Hepatocyte (in vitro differentiated cells): ENCODE measurements around the gene MRPL50. TPM values are rescaled to one million over a fixed set of nuclear protein-coding genes. Genes with fewer than 3 reads are reported as not detected.

ENCODE experiments used
- DNase-seq: peaks from one replicate; pipeline ENCODE4 v3.0.0-alpha.2; 2016; ENCODE audit warnings: low spot score
- H2AFZ ChIP-seq: fragments of 200-600 bp; sonication (generic); 2 replicates; pipeline ENCODE4 v1.6.0; 2016; ENCODE audit warnings: antibody characterized with exemption, mild to moderate bottlenecking
- H3K27ac ChIP-seq: fragments of 200-600 bp; sonication (generic); 2 replicates; pipeline ENCODE4 v1.5.1; 2016; ENCODE audit warnings: mild to moderate bottlenecking
- H3K27me3 ChIP-seq: fragments of 200-600 bp; sonication (generic); 2 replicates; pipeline ENCODE4 v1.6.1; 2016
- H3K36me3 ChIP-seq: fragments of 200-600 bp; sonication (generic); replicated peaks from 2 replicates; pipeline ENCODE4 v1.5.1; 2016; ENCODE audit warnings: low read depth; ENCODE audit not compliant: insufficient read depth
- H3K4me1 ChIP-seq: fragments of 200-600 bp; sonication (generic); 2 replicates; pipeline ENCODE4 v1.5.1; 2016; ENCODE audit warnings: mild to moderate bottlenecking, moderate library complexity; ENCODE audit not compliant: insufficient read depth
- H3K4me2 ChIP-seq: fragments of 200-600 bp; sonication (generic); 2 replicates; pipeline ENCODE4 v1.6.0; 2016
- H3K4me3 ChIP-seq: fragments of 200-600 bp; sonication (generic); 2 replicates; pipeline ENCODE4 v1.5.1; 2016; ENCODE audit warnings: mild to moderate bottlenecking
- H3K79me2 ChIP-seq: fragments of 200-600 bp; sonication (generic); 2 replicates; pipeline ENCODE4 v1.6.0; 2017; ENCODE audit warnings: mild to moderate bottlenecking
- H3K9me2 ChIP-seq: fragments of 200-600 bp; sonication (generic); replicated peaks from 2 replicates; pipeline ENCODE4 v1.6.0; 2017; ENCODE audit warnings: mild to moderate bottlenecking; ENCODE audit not compliant: insufficient read depth
- H3K9me3 ChIP-seq: fragments of 200-600 bp; sonication (generic); 2 replicates; pipeline ENCODE4 v1.5.1; 2016; ENCODE audit warnings: low read depth, mild to moderate bottlenecking
- H4K20me1 ChIP-seq: fragments of 200-600 bp; sonication (generic); 2 replicates; pipeline ENCODE4 v1.6.0; 2016; ENCODE audit warnings: mild to moderate bottlenecking; ENCODE audit not compliant: insufficient read depth, poor library complexity, severe bottlenecking
- EZH2 ChIP-seq: fragments of 200-600 bp; sonication (generic); IDR thresholded peaks from 2 replicates; pipeline ENCODE4 v1.6.1; 2016; ENCODE audit warnings: antibody characterized with exemption, mild to moderate bottlenecking, borderline replicate concordance
- EZH2phosphoT487 ChIP-seq: fragments of 200-600 bp; sonication (generic); IDR thresholded peaks from one replicate; pipeline ENCODE4 v1.6.1; 2018; ENCODE audit warnings: antibody characterized with exemption, mild to moderate bottlenecking, low read depth, moderate library complexity; ENCODE audit not compliant: unreplicated experiment, severe bottlenecking
- WGBS: methylation state at CpG from one replicate; pipeline ENCODE4 v1.1.6; 2016; ENCODE audit warnings: low lambda C conversion rate; ENCODE audit errors: missing lambda C conversion rate; 5-methylcytosine and 5-hydroxymethylcytosine counted together
- polyA plus RNA-seq: library from polyadenylated mRNA; unstranded; fragments of >200 nt; fragmentation: Nextera tagmentation; extraction: Ambion mirVana; gene quantifications from 2 replicates; pipeline ENCODE4 v1.2.1, GENCODE V29; 2016
- total RNA-seq: library from RNA; depleted of rRNA; stranded (reverse); fragments of >200 nt; gene quantifications from 2 replicates; pipeline ENCODE4 v1.2.3, GENCODE V29; 2014
- TF ChIP-seq, protein P1 (sequence below): fragments of 200-600 bp; sonication (generic); IDR thresholded peaks from 2 replicates; pipeline ENCODE4 v1.5.1; 2016; ENCODE audit warnings: antibody characterized with exemption, mild to moderate bottlenecking; ENCODE audit not compliant: poor library complexity

MRPL50 gene
- total and polyA plus RNA-seq, 2 experiments from 2014 or later = 22.8 to 23.7 TPM

DNA sequence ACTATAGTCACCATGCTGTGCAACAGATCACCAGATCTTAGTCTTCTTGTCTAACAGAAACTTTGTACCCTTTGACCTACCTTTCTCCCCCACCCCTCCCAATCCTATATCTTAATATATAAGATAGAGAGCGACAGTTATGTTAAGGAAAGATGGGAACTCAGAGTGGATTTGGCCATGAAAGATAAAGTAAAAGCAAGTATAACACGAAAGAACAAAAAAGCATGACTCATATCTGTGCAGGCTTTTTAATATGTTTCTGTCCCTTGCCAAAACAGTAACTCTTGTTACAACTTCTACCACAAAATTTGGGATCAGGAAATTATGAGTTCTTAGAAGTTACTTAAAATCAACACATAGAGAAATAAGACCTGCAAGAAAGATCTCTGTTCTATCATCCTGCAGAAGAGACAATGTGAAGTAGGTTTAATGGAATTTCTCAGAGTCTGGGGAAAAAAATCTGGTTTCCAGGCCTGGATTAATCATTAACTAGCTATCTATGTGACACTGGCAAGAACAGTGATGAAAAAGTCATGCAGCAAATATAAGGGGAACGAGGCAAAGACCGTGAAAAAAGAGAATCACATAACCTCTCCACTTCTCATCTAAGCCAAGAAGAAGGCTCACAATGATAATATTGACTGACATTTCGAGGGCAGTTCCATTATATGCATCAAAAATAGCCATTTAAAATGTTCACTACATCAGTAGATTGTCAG, 32.2 kb downstream of the MRPL50 start:
- peak overlapping the region; percentile 63 for H3K27ac ChIP-seq
- peak; percentile 24 for DNase-seq
- no peaks in the 10 kb centered on the region for H3K9me3 ChIP-seq
- no peaks in the 10 kb centered on the region for H4K20me1 ChIP-seq
- no peak overlapping the region for H3K4me3 ChIP-seq
- peaks cover 9% of the 10 kb centered on the region for H3K4me1 ChIP-seq
- no peak for TF ChIP-seq EZH2phosphoT487
- no peak for TF ChIP-seq EZH2
- TF ChIP-seq, protein P1, sequence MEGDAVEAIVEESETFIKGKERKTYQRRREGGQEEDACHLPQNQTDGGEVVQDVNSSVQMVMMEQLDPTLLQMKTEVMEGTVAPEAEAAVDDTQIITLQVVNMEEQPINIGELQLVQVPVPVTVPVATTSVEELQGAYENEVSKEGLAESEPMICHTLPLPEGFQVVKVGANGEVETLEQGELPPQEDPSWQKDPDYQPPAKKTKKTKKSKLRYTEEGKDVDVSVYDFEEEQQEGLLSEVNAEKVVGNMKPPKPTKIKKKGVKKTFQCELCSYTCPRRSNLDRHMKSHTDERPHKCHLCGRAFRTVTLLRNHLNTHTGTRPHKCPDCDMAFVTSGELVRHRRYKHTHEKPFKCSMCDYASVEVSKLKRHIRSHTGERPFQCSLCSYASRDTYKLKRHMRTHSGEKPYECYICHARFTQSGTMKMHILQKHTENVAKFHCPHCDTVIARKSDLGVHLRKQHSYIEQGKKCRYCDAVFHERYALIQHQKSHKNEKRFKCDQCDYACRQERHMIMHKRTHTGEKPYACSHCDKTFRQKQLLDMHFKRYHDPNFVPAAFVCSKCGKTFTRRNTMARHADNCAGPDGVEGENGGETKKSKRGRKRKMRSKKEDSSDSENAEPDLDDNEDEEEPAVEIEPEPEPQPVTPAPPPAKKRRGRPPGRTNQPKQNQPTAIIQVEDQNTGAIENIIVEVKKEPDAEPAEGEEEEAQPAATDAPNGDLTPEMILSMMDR = no peak
- H2AFZ ChIP-seq = no peak overlapping the region
- H3K4me2 ChIP-seq = peak overlapping the region; percentile 61
- no peaks in the 10 kb centered on the region for H3K79me2 ChIP-seq
- no peaks in the 10 kb centered on the region for H3K9me2 ChIP-seq
- H3K36me3 ChIP-seq = no peaks in the 10 kb centered on the region
- WGBS = 47% methylated on average over 5 of the region's 5 CpGs
- H3K27me3 ChIP-seq = no peaks in the 10 kb centered on the region

DNA sequence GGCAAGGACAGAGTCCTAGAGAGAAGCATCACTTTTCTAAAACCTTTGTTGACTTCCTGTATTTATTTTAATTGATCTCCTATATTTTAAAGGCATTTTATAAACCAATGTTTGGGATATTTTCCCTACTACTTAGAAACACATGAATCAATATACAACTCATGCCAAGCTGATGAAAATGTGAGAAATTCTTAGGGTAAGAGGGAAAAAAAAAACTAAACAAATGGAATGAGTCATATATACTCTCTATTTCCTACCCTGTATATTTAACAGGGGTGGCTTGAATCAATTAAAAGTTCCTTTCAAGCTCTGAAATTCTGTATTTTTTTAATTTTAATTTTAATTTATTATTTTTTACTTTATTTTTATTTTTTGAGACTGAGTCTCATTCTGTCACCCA, 33.2 kb downstream of the MRPL50 start:
- H3K79me2 ChIP-seq = no peaks in the 10 kb centered on the region
- no peak overlapping the region for H2AFZ ChIP-seq
- no peaks in the 10 kb centered on the region for H4K20me1 ChIP-seq
- H3K9me2 ChIP-seq = no peaks in the 10 kb centered on the region
- H3K4me1 ChIP-seq = peaks cover 9% of the 10 kb centered on the region
- DNase-seq = no peak
- no peaks in the 10 kb centered on the region for H3K27me3 ChIP-seq
- no peak overlapping the region for H3K4me3 ChIP-seq
- no peaks in the 10 kb centered on the region for H3K36me3 ChIP-seq
- no peak overlapping the region for H3K4me2 ChIP-seq
- peak overlapping the region; percentile 46 for H3K27ac ChIP-seq
- TF ChIP-seq, protein P1 = no peak
- TF ChIP-seq EZH2 (no peak), EZH2phosphoT487 (no peak)
- H3K9me3 ChIP-seq = no peaks in the 10 kb centered on the region

DNA sequence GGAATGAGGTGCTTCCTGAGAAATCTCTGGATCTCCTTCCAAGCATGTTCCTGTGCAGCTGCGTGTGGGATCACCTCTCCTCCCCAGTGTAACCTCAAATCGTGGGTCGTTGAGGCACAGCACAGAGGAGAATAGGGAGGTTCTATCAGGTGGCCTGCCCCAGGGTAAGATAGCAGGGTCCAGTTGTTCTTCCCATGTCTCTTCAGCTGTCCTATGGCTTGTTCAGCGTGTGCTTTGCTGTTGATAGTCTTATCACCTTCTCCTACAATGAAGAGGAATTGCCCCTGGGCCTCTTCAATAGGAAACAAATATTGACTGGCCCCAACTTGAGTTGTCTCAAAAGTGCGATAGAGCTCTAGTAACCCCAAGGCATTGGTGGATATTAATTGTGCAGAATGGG, 36.0 kb downstream of the MRPL50 start:
- Histone ChIP-seq H3K27ac (no peak overlapping the region), H3K79me2 (no peaks in the 10 kb centered on the region), H3K9me2 (no peaks in the 10 kb centered on the region), H3K27me3 (no peaks in the 10 kb centered on the region), H3K4me1 (peaks cover 9% of the 10 kb centered on the region), H3K4me2 (no peak overlapping the region), H3K9me3 (no peaks in the 10 kb centered on the region), H3K4me3 (no peak overlapping the region), H3K36me3 (no peaks in the 10 kb centered on the region), H2AFZ (no peak overlapping the region), H4K20me1 (no peaks in the 10 kb centered on the region)
- TF ChIP-seq, protein P1 = no peak
- TF ChIP-seq EZH2phosphoT487 (no peak), EZH2 (no peak)
- 80% methylated on average over 4 of the region's 5 CpGs for WGBS
- DNase-seq = no peak

DNA sequence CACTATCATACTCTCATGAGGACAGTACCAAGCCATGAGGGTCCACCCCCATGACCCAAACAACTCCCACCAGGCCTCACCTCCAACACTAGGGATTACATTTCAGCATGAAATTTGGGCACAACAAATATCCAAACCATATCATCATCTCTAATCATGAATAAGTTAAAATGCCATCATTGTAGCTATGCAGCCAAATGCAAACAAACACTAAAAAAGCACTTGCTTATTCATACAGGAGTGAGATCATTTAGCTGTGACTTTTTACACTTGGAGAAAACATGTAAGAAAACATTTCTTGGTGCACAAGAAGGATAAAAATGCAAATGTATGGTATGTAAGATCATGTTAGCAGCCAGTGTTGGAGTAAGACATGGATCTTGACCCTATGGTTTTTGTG, 37.8 kb downstream of the MRPL50 start:
- Histone ChIP-seq H4K20me1 (no peaks in the 10 kb centered on the region), H3K36me3 (no peaks in the 10 kb centered on the region), H3K27me3 (no peaks in the 10 kb centered on the region), H3K4me2 (no peak overlapping the region), H3K4me3 (no peak overlapping the region), H3K27ac (no peak overlapping the region), H3K9me3 (no peaks in the 10 kb centered on the region), H3K4me1 (peaks cover 4% of the 10 kb centered on the region), H3K79me2 (no peaks in the 10 kb centered on the region), H2AFZ (no peak overlapping the region), H3K9me2 (no peaks in the 10 kb centered on the region)
- no peak for DNase-seq
- TF ChIP-seq EZH2phosphoT487 = no peak
- TF ChIP-seq, protein P1 = no peak
- no peak for TF ChIP-seq EZH2
